Measurements from ENCODE around the gene IQSEC1. TPM values are rescaled to one million over a fixed set of nuclear protein-coding genes. Genes with fewer than 3 reads are reported as not detected.

Gene IQSEC1
- polyA plus RNA-seq, 3 donors = 29.8 to 35.8 (median 35.5) TPM

DNA sequence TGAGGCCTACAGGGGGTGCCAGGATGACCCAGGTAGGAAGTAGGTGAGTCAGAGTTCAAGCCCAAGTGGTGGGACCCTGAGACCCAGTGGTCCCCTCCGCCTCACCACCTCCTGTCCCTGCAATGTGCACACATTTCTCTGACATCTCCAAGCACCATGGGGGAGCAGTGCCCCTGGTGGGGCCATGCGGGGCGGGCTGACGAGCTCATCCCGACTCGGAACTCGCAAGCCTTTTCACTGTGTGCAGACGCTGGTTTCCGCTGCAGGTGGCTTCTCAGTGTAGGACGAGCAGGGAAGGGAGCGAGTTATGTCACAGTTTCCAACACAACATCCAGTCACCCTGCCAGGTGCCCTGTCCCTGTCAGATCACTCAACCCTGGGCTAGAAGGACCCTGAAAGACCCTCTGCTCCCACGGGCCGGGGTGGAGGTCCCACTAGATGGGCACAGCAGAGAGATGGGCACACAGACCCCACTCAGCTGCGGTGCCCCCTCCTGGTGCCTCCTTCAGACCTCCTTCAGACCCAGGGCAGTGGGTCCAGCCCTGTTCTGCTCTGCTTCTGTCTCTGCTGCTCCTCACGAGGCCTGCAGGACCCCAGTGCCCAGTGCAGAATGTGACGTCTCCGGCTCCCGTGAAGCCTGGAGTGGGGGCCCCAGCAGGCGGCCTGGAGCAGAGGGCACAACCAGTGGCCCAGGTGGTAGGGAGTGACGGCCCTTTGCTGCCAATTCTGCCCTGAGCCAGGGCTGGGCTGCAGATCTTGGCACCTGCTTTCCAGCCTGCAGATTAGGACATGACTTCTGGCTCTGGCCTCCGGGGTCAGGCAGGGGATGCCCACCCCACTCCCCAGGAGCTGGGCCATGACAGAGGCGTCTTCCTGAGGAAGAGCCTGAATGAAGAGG lies 129.9 kb downstream of the IQSEC1 start:
- DNase-seq (ENCODE audit: extremely low read depth in 1 of 11, low read depth in 9 of 11, low spot score in 4 of 11) = no peak

DNA sequence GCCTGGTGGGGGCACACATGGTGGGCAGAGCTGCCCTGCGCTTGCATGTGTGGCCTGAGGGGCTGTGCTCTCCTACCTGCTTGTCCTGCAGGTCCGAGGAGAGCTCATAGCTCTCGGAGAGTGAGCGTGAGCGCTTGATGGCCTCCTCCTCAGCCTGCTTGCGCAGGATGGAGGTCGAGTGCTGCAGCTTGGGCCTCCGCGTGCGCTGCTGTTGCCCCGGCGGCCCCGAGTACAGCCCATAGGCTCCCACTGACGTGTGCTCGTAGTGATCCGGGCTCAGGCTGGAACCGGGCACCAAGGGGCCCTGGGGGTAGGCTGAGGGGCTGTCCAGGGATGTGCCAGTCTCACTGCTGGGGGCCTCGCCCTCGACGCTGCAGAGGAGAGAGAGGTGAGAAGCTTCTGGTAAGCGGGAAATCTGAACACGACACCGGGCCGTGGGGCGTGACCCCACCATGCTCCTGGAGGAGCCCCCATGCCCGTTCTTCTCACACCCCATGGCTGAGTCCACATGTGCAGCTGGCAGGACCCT lies 131.7 kb downstream of the IQSEC1 start:
- DNase-seq (ENCODE audit: extremely low read depth in 1 of 11, low read depth in 9 of 11, low spot score in 4 of 11) = no peak

DNA sequence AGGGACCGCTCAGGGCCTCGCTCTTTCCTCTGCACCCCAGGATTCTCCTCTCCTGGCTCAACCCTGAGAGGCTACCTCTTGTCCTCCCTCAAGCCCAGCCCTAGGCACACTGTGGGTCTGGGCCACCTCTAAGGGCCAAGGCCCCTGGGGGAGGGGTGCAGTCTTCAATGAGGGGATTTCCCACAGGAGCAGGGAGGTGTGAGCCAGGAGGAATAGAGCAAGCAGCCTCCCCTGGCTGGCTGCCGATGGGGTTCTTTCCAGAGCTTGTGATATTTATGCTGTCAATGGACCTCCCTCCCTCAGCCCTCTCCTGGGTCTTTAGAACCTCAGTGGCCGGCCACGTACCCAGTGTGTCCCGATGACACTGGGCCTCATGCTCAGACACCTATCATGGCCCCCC lies 132.4 kb downstream of the IQSEC1 start:
- DNase-seq (ENCODE audit: extremely low read depth in 1 of 11, low read depth in 9 of 11, low spot score in 4 of 11) = no peak

DNA sequence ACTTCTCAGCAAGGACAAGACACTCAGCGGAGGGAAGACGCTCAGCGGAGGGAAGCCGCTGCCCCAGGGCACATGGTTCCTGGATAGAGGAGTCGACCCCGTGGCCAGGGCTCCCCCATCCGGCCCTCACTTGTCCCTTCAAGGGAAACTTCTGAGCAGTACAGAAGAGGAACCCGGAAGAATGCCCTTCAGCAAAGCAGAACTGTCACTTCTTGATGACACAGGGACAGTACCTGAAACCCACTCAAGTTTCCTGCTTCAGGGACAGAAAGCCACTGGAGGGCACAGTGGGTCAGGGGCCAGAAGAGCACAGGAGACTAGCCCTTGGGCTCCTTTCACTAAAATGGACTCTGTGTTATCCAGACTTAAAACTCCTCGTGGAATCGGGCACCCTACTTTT lies 134.1 kb downstream of the IQSEC1 start:
- DNase-seq (ENCODE audit: extremely low read depth in 1 of 11, low read depth in 9 of 11, low spot score in 4 of 11) = no peak

DNA sequence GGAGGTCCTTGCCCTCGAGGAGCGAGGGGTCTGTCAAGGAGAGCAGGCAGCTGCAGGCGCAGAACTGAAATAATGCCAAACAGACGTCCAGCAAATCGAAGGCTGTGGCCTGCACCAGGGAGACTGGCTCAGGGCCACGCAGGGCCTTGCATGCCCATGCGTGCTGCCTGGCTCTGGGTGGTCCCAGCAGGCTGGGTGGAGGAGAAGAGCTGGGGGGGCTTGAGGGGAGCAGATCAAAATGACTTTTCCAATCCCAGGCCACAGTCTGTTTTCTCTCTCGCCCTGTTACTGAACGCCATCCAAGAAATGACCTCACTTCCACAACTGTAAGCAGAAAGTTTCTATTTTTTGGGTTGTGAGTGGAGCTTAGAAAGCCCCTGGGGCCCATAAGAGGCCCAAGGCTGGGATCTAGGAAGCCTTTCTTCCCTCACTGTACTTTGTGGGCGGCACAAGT lies 134.9 kb downstream of the IQSEC1 start:
- peak in 7 of 11 donors; percentile 24 to 50 (median 42) for DNase-seq (ENCODE audit: extremely low read depth in 1 of 11, low read depth in 9 of 11, low spot score in 4 of 11)

DNA sequence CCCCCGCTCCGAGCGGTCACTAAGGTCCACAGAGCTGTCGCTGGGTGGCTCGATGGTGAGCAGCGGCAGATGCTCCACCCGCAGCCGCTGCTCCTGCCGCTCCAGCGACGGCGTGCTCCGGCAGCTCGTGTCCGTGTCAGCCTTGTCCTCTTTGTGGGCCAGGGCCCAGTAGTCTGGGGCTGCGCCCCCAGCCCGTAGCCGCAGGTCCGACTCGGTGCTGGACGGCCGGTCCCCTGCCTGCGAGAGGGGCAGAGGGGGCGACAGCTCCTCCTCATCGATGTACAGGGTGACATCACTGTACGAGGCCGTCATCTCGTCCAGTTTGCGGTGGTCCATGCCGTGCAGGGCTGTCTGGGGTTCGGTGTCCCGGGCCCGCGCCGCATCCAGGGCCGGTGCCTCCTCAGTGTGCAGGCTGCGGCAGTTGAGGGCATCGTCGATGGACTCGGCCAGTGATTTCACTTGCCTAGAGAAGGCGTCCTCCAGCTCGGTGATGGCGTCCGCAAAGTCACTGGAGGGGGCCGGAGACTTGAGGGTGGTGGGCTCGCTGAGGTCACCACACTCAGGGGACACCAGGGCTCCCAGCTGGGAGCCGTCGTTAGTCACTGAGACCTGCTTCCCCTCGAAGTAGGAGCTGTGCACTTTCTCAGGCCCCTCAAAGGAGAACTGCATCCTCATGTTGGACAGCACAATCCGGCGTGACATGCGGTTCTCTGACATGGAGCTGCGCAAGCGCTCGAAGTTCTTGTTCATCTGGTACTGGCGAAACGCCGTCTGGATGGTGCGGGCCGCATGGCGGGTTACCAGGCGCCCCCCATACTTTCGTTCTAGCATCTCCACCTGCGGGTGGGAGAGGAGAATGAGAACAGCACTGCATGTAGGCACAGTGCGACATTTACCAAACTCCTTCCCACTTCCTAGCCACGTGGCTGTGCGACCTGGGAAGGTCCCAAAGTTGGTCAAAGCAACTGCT lies 137.1 kb downstream of the IQSEC1 start:
- no peak for DNase-seq (ENCODE audit: extremely low read depth in 1 of 11, low read depth in 9 of 11, low spot score in 4 of 11)

DNA sequence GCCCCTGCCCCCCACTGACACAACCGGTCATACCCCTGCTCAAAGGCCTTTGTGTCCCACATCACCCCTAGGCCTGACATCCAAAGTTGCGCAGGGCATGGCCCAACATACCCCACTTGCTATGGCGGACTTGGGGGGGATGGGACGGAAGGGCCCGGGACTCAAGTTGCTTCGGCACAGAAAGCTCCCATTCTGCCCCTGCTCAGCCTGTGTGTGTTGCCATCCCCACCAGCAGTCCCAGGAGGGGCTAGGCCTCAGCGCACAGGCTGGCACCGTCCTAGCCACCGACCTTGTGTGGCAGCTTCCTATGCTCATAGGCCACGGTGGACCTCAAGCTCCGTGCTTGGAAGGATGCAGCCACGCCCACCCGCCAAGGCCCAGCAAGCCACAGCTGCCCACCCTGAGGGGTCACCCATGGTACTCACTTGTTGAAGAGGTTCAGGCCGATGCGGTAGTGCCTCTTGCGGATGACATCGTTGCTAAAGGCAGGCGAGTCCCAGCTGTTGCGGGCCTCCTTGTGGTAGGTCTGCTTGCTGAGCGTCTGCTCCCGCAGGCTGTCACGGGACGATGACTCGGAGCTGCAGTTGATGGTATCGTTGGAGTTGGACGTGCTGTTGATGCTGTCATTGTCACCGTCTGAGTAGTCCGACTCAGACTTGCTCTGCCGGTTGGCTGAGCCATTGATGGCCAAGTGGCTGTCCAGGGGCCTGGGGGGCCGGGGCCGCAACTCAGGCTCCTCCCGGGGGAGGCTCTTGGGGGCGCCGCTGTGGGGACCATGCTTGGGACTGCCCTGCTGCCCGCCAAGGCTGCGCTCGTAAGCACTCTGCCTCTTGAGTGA lies 138.0 kb downstream of the IQSEC1 start:
- DNase-seq (ENCODE audit: extremely low read depth in 1 of 11, low read depth in 9 of 11, low spot score in 4 of 11) = no peak

DNA sequence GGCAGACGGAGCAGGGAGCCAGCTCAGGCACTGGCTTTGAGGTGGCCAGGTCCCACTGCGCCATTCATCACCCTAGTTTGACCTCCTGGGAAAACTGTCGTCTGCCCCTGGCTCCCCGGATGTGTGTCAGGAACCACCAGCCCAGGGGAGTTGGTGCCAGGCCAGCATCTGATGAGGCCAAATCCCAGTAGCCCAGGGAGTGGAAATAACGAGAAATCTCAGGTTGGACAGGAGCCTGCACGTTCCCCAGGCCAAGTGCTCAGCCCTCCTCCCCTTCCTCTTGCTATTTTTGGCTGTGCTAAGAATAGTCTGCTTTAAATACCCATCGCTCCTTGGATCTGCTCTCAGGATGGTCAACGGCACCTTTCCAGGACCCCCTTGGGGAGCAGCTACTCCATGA lies 138.8 kb downstream of the IQSEC1 start:
- DNase-seq (ENCODE audit: extremely low read depth in 1 of 11, low read depth in 9 of 11, low spot score in 4 of 11) = no peak

DNA sequence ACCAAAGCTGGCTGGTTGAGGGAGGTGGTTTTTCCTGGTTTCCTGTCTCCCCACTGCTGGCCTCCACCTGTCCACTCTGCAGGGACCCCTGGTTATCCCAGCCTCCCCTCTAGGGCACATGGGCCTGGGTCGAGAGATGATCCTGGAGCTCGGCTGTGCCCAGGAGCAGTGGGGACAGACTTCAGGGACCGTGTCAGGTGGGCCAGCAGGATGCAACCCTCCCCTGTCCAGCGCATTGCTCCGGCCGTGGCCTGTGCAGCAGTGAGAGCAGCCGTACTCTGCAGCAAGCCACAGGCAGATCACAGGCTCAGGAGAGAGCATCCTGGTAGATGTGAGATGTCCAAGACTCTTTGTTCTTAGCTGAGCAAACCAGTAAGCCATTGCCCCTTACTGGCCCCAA lies 139.3 kb downstream of the IQSEC1 start:
- no peak for DNase-seq (ENCODE audit: extremely low read depth in 1 of 11, low read depth in 9 of 11, low spot score in 4 of 11)

DNA sequence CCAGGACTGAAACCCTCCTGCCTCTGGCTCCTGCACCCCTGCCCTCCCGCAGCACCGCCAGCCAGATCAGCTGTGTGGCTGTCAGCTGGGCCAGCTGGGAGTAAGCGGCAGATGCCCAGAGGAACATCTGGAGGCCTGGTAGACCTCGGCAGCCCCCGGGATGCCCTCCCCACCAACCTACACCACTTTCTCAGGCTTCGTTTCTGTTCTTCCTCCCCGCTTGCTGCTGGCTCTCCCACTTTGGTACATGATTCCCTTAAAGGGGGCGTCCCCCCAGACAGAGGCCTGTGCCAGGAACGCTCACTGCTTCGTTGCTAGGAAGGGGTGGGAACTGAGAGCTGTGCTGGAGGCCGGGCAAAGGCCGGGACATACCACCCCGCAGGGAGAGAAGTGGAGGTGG lies 140.5 kb downstream of the IQSEC1 start:
- no peak for DNase-seq (ENCODE audit: extremely low read depth in 1 of 11, low read depth in 9 of 11, low spot score in 4 of 11)

DNA sequence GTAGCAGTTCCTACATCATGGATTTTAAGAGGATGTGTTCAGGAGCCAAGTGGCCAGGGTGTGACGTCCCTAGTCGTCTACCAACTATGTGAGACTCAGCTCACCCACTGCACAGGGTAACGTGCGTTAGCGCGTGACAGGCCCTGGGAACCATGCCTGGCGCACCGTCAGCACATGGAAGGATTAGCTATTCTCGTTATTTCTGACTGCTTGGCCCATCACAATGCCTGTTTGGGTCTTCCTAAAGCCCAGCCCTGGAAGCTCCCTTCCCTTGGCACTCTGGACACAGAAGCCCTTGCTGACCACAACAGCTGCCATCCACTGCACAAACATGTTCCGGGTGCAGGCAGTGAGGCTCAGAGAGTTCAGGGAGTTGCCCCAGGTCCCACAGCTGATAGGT lies 140.9 kb downstream of the IQSEC1 start:
- DNase-seq (ENCODE audit: extremely low read depth in 1 of 11, low read depth in 9 of 11, low spot score in 4 of 11) = no peak

DNA sequence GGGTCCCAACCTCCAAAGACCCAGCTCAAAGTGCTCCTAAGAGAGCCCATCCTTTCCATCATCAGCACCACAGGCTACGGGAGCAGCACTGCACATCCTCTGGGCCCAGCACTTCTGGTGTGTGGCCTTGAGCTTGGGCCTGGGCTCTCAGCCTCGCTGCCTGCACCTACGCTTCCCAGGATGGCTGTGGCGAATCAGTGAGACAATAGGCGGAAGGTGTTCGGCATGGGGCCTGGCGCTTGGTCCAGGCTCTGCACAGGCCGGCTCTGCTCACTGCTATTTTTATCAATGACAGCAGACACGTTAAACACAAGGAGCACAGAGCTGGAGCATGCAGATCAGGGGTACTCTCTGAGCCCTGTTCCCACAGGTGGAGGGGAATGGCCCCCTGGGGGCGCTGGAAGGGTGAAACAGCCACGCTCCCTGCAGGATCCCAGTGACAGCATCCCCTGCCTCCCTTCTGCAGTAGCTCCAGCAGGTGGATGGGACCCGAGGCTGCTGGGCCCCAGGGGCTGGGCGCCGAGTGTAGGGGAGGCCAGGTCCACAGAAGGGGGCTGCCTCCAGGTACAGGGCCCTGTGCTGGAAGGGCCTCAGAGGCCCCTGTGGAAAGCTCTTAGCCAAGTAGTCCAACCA lies 141.8 kb downstream of the IQSEC1 start:
- DNase-seq (ENCODE audit: extremely low read depth in 1 of 11, low read depth in 9 of 11, low spot score in 4 of 11) = no peak

DNA sequence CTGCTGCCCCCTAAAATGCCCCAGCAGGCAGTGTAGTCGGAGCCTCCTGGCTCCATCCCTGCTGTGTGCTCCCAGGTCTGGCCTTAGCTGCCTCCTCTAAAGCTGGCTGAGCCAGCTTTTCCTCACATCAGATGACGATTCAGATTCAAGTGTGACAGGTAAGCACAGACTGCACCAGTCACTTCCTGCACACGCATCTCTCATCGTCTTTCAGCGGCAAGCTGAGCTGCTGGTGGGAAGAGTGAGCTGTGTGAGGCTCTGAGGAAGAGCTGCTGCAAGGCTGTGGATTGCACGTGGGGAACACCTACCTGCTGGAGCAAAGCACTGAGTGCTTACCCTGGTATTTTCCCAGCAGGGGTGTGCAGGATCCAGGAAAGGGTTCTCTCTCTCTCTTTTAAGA lies 143.4 kb downstream of the IQSEC1 start:
- no peak for DNase-seq (ENCODE audit: extremely low read depth in 1 of 11, low read depth in 9 of 11, low spot score in 4 of 11)

DNA sequence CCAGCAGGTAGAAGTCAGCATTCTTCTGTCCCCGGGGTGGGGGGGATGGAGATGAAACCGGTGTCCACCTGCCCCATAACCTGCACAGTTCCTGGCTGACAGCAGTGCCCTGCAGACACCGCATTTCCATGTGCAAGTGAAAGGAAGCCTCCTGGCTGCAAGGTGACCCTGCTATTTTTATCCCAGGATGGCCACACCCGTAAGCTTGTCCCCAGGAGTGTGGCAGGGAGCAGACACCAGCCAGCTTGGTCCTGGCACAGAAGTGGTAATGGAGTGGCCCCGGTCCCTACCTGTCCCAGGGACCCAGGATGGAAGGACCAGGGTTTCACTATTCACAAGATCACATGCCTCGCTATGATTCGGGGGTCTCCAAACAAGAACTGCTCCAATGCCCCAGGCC lies 146.6 kb downstream of the IQSEC1 start:
- no peak for DNase-seq (ENCODE audit: extremely low read depth in 1 of 11, low read depth in 9 of 11, low spot score in 4 of 11)

DNA sequence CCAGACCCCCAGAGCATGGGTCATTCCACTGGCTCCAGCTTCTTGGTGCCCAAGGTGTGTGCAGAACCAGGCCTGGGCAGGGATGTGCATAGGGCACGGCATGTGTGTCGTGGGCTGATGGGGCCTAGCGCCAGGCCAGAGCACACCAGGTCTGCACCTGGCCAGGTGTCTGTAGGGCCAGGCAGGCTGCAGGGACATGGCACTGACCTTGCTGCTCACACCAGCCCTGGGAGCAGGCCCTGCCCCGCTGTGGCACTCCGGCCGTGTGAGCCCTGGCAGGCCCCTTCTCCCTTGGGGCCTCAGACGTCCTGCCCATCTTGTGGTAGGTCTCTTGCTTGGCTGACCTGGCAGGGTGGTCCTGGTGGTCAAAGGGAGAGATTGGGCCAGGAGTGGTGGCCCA lies 147.6 kb downstream of the IQSEC1 start:
- no peak for DNase-seq (ENCODE audit: extremely low read depth in 1 of 11, low read depth in 9 of 11, low spot score in 4 of 11)

DNA sequence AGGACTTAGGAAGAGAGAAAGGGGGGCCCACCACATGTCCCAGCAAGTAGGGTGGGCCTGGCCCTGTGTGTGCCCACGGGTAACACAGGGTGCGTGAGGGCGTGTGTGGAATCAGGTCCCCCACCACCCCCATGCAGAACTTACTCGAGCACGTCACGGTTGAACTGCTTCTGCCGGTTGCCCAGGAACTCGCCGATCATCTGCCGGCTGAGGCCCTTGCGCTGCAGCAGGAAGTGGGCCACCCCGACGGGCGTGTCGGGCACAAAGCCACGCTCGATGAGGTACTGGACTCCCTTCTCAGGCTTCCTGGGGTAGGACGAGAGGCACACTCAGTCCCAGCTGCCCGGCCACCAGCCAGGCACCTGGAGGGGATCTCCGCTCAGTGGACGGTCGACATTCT lies 148.8 kb downstream of the IQSEC1 start:
- no peak for DNase-seq (ENCODE audit: extremely low read depth in 1 of 11, low read depth in 9 of 11, low spot score in 4 of 11)

DNA sequence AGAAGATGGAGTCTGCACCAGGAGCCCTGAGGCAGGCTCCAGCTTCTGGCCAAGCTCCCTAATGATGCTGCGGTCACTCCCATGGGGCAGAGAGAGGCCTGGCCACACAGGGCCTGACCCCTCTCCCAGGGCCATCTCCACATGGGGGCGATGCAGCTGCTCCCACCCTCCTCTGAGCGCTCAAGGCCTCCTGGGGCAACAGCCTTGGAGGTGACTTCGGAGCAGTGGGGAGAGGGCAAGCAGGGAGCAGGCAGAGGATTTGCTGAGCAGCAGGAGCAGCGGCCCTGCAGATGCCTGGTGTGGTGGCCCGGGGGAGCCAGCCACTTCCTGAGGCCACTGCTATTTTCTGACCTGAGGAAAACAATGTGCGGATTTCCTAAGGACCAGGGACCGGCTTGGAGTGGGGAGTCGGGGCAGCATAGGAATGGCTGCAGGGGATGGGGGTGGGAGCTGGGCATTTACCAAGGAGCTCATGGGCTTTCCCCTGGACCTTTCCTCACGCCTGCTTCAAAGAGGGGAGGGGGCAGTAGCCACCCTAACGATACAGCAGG lies 150.3 kb downstream of the IQSEC1 start:
- no peak for DNase-seq (ENCODE audit: extremely low read depth in 1 of 11, low read depth in 9 of 11, low spot score in 4 of 11)

DNA sequence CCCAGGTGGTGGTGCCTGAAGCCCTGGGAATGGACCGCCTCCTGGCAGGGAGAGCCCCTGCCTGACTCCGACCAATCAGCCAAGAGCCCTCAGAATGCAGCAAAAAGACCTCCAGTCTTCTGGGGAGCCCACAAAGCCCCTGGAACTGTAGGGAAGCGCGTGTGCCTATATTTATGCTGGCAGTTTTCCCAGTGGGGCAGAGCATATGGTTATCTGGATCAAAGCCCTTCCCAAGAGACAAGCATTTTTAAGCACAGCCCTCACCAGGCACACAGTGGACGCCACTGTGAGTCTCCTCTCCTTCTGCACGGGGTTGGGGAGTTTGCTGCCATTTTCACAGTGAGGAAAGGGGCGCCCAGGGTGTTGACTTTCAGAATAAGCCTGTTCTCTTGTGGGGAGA lies 150.9 kb downstream of the IQSEC1 start:
- no peak for DNase-seq (ENCODE audit: extremely low read depth in 1 of 11, low read depth in 9 of 11, low spot score in 4 of 11)

Data from renal cortex interstitium (tissue), 11 donors.